K562 (cell line): ENCODE results near the gene TMEM108.

ENCODE experiments used
- ELF1 ChIP-seq: fragments of 200-800 bp; sonication (Bioruptor generic); IDR thresholded peaks from 2 replicates; pipeline ENCODE4 v1.6.1; 2016; ENCODE audit warnings: missing genetic modification characterization, missing compliant biosample characterization
- EZH2 ChIP-seq: IDR thresholded peaks from 2 replicates; pipeline ENCODE4 v1.6.1; 2012; ENCODE audit warnings: low read depth, mild to moderate bottlenecking, inconsistent platforms, low read length, borderline replicate concordance
- GATAD2A ChIP-seq: fragments of 450-650 bp; IDR thresholded peaks from 2 replicates; pipeline ENCODE4 v1.6.1; 2017
- JUN ChIP-seq, 2 experiments: sonication (generic) in 1 of 2; formaldehyde crosslinking in 1 of 2; IDR thresholded peaks; 2 replicates each; pipeline versions ENCODE4 v1.6.1 to v1.8.0; 2012 to 2022; ENCODE audit warnings: borderline replicate concordance in 2 of 2, mild to moderate bottlenecking in 2 of 2, improper control_type of control experiment in 1 of 2, low read depth in 1 of 2, low read length in 1 of 2, missing genetic modification reagents in 1 of 2
- SMARCA4 ChIP-seq: fragments of 450-650 bp; IDR thresholded peaks from 2 replicates; pipeline ENCODE4 v1.6.1; 2016
- TARDBP ChIP-seq: fragments of 450-650 bp; IDR thresholded peaks from 2 replicates; pipeline ENCODE4 v1.6.1; 2016
- TF ChIP-seq, protein P1 (sequence below): sonication (generic); formaldehyde crosslinking; IDR thresholded peaks from 2 replicates; pipeline ENCODE4 v1.5.0; 2020; ENCODE audit warnings: missing genetic modification reagents
- TF ChIP-seq, protein P2 (sequence below), 2 experiments: fragments of 450-650 bp; IDR thresholded peaks; 2 replicates each; pipeline ENCODE4 v1.6.1; 2016
- TF ChIP-seq, protein P3 (sequence below): fragments of 250-450 bp; sonication (Bioruptor Pico); IDR thresholded peaks from 2 replicates; pipeline ENCODE4 v1.5.0; 2021
- TF ChIP-seq, protein P4 (sequence below): fragments of 450-650 bp; IDR thresholded peaks from 2 replicates; pipeline ENCODE4 v1.6.1; 2018; ENCODE audit not compliant: partially characterized antibody
- TF ChIP-seq, protein P5 (sequence below), 3 experiments: IDR thresholded peaks in 2 of 3; conservative IDR thresholded peaks in 1 of 3; 2 replicates each; pipeline ENCODE4 v1.5.1; 2011 to 2012; ENCODE audit warnings: low read length in 3 of 3, mild to moderate bottlenecking in 3 of 3, control low read depth in 2 of 3, improper control_type of control experiment in 1 of 3, inconsistent platforms in 1 of 3, low read depth in 1 of 3, mixed read lengths in 1 of 3, moderate library complexity in 1 of 3; ENCODE audit not compliant: insufficient read depth in 2 of 3
- TF ChIP-seq, protein P6 (sequence below): fragments of 250-450 bp; sonication (Bioruptor Pico); IDR thresholded peaks from 2 replicates; pipeline ENCODE4 v1.8.0; 2021; ENCODE audit warnings: borderline replicate concordance, mild to moderate bottlenecking, moderate library complexity; ENCODE audit not compliant: poor library complexity, severe bottlenecking

DNA sequence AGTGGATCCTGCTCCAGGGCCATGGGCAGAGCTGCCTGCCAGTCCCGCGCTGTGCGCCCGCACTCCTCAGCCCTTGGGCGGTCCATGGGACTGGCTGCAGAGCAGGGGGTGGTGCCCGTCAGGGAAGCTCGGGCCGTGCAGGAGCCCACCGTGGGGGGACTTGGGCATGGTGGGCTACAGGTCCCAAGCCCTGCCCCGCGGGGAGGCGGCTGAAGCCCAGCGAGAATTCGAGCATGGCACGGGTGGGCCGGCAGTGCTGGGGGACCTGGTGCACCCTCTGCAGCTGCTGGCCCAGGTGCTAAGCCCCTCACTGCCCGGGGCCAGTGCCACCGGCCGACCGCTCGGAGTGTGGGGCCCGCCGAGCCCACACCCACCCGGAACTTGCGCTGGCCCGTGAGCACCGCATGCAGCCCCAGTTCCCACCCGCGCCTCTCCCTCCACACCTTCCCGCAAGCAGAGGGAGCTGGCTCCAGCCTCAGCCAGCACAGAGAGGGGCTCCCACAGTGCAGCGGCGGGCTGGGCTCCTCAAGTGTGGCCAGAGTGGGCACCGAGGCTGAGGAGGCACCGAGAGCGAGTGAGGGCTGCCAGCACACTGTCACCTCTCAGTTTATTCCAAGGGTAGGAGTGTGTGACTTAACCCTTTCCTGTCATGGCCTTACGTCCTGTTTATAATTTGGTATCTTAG, 129.3 kb downstream of the TMEM108 start:
- no peak for TF ChIP-seq SMARCA4
- no peak for TF ChIP-seq JUN (IDR thresholded peaks at IDR 0.05; ENCODE audit: borderline replicate concordance, low read depth, low read length)
- no peak for TF ChIP-seq JUN (CRISPR knock-in tag; IDR thresholded peaks at IDR 0.05; ENCODE audit: borderline replicate concordance)
- TF ChIP-seq, protein P1, sequence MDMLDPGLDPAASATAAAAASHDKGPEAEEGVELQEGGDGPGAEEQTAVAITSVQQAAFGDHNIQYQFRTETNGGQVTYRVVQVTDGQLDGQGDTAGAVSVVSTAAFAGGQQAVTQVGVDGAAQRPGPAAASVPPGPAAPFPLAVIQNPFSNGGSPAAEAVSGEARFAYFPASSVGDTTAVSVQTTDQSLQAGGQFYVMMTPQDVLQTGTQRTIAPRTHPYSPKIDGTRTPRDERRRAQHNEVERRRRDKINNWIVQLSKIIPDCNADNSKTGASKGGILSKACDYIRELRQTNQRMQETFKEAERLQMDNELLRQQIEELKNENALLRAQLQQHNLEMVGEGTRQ, result no peak
- TF ChIP-seq EZH2, result no peak
- TF ChIP-seq, protein P2, sequence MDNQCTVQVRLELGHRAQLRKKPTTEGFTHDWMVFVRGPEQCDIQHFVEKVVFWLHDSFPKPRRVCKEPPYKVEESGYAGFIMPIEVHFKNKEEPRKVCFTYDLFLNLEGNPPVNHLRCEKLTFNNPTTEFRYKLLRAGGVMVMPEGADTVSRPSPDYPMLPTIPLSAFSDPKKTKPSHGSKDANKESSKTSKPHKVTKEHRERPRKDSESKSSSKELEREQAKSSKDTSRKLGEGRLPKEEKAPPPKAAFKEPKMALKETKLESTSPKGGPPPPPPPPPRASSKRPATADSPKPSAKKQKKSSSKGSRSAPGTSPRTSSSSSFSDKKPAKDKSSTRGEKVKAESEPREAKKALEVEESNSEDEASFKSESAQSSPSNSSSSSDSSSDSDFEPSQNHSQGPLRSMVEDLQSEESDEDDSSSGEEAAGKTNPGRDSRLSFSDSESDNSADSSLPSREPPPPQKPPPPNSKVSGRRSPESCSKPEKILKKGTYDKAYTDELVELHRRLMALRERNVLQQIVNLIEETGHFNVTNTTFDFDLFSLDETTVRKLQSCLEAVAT (IDR thresholded peaks at IDR 0.05), result no peak
- TF ChIP-seq, protein P3, sequence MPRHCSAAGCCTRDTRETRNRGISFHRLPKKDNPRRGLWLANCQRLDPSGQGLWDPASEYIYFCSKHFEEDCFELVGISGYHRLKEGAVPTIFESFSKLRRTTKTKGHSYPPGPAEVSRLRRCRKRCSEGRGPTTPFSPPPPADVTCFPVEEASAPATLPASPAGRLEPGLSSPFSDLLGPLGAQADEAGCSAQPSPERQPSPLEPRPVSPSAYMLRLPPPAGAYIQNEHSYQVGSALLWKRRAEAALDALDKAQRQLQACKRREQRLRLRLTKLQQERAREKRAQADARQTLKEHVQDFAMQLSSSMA (CRISPR knock-in tag), result no peak
- no peak for TF ChIP-seq ELF1 (tag)
- TF ChIP-seq, protein P4, sequence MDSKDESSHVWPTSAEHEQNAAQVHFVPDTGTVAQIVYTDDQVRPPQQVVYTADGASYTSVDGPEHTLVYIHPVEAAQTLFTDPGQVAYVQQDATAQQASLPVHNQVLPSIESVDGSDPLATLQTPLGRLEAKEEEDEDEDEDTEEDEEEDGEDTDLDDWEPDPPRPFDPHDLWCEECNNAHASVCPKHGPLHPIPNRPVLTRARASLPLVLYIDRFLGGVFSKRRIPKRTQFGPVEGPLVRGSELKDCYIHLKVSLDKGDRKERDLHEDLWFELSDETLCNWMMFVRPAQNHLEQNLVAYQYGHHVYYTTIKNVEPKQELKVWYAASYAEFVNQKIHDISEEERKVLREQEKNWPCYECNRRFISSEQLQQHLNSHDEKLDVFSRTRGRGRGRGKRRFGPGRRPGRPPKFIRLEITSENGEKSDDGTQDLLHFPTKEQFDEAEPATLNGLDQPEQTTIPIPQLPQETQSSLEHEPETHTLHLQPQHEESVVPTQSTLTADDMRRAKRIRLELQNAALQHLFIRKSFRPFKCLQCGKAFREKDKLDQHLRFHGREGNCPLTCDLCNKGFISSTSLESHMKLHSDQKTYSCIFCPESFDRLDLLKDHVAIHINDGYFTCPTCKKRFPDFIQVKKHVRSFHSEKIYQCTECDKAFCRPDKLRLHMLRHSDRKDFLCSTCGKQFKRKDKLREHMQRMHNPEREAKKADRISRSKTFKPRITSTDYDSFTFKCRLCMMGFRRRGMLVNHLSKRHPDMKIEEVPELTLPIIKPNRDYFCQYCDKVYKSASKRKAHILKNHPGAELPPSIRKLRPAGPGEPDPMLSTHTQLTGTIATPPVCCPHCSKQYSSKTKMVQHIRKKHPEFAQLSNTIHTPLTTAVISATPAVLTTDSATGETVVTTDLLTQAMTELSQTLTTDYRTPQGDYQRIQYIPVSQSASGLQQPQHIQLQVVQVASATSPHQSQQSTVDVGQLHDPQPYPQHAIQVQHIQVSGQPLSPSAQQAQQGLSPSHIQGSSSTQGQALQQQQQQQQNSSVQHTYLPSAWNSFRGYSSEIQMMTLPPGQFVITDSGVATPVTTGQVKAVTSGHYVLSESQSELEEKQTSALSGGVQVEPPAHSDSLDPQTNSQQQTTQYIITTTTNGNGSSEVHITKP, result no peak
- TF ChIP-seq, protein P5, sequence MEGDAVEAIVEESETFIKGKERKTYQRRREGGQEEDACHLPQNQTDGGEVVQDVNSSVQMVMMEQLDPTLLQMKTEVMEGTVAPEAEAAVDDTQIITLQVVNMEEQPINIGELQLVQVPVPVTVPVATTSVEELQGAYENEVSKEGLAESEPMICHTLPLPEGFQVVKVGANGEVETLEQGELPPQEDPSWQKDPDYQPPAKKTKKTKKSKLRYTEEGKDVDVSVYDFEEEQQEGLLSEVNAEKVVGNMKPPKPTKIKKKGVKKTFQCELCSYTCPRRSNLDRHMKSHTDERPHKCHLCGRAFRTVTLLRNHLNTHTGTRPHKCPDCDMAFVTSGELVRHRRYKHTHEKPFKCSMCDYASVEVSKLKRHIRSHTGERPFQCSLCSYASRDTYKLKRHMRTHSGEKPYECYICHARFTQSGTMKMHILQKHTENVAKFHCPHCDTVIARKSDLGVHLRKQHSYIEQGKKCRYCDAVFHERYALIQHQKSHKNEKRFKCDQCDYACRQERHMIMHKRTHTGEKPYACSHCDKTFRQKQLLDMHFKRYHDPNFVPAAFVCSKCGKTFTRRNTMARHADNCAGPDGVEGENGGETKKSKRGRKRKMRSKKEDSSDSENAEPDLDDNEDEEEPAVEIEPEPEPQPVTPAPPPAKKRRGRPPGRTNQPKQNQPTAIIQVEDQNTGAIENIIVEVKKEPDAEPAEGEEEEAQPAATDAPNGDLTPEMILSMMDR (IDR thresholded peaks at IDR 0.05 in 2 of 3, conservative IDR thresholded peaks at IDR 0.05 in 1 of 3; ENCODE audit: insufficient read depth in 2 of 3, low read depth in 1 of 3, low read length in 3 of 3), result no peak
- TF ChIP-seq TARDBP, result no peak
- TF ChIP-seq, protein P6, sequence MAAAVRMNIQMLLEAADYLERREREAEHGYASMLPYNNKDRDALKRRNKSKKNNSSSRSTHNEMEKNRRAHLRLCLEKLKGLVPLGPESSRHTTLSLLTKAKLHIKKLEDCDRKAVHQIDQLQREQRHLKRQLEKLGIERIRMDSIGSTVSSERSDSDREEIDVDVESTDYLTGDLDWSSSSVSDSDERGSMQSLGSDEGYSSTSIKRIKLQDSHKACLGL (CRISPR knock-in tag), result no peak
- no peak for TF ChIP-seq GATAD2A
